Measurements from ENCODE around the gene MYOZ3.

- no peak for TF ChIP-seq GATA2 (IDR thresholded peaks at IDR 0.05; ENCODE audit: low read depth, low read length)
- no peak for TF ChIP-seq GATA3 (IDR thresholded peaks at IDR 0.05; ENCODE audit: low read depth, low read length)
Measured at GRCh38 chr5:150625164-150625535, 35.9 kb upstream of the MYOZ3 start.

Measured in SH-SY5Y (cell line).